Keratinocyte (primary cell): ENCODE results near the gene GNL3L. TPM values are rescaled to one million over a fixed set of nuclear protein-coding genes. Genes with fewer than 3 reads are reported as not detected.

Experiments
- DNase-seq: peaks from one replicate; pipeline ENCODE4 v3.0.0-alpha.2; 2011; ENCODE audit warnings: low read depth, missing footprints, low spot score
- FAIRE-seq: peaks from 2 replicates; lab custom pipeline; 2011; peaks lifted over from hg19 to GRCh38; lab: Jason Lieb, UNC
- H2AFZ ChIP-seq: 2 replicates; pipeline ENCODE4 v1.6.0; 2012; ENCODE audit warnings: low read length, control low read depth, inconsistent platforms; ENCODE audit not compliant: control insufficient read depth
- H3K27ac ChIP-seq: 2 replicates; pipeline ENCODE4 v1.5.1; 2011; ENCODE audit warnings: low read length; ENCODE audit not compliant: control insufficient read depth, insufficient read depth
- H3K27me3 ChIP-seq: 3 replicates; pipeline ENCODE4 v1.6.0; 2011; ENCODE audit warnings: low read length; ENCODE audit not compliant: control insufficient read depth, insufficient read depth; ENCODE audit errors: extremely low read depth
- H3K36me3 ChIP-seq, 2 experiments: 2 replicates in 1 of 2; 3 replicates in 1 of 2; pipeline ENCODE4 v1.5.1; 2011; ENCODE audit warnings: low read length in 2 of 2, mild to moderate bottlenecking in 1 of 2; ENCODE audit not compliant: control insufficient read depth in 2 of 2, insufficient read depth in 2 of 2; ENCODE audit errors: extremely low read depth in 1 of 2
- H3K4me1 ChIP-seq: 3 replicates; pipeline ENCODE4 v1.5.1; 2011; ENCODE audit warnings: low read length; ENCODE audit not compliant: control insufficient read depth, insufficient read depth; ENCODE audit errors: extremely low read depth
- H3K4me2 ChIP-seq: 3 replicates; pipeline ENCODE4 v1.6.0; 2011; ENCODE audit warnings: low read depth, low read length; ENCODE audit not compliant: control insufficient read depth, insufficient read depth; ENCODE audit errors: extremely low read depth
- H3K4me3 ChIP-seq, 3 experiments: fragments of 200-600 bp in 1 of 3; sonication (generic) in 1 of 3; 2 replicates in 2 of 3; 3 replicates in 1 of 3; pipeline ENCODE4 v1.5.1; 2011 to 2016; ENCODE audit warnings: low read length in 3 of 3, mild to moderate bottlenecking in 3 of 3, control low read depth in 2 of 3, inconsistent platforms in 1 of 3, low read depth in 1 of 3, mixed read lengths in 1 of 3, mixed run types in 1 of 3, moderate library complexity in 1 of 3; ENCODE audit not compliant: control insufficient read depth in 2 of 3, insufficient read depth in 2 of 3; ENCODE audit errors: extremely low read depth in 1 of 3
- H3K79me2 ChIP-seq: 2 replicates; pipeline ENCODE4 v1.6.0; 2012; ENCODE audit warnings: low read length; ENCODE audit not compliant: control insufficient read depth, insufficient read depth
- H3K9ac ChIP-seq: 3 replicates; pipeline ENCODE4 v1.6.0; 2011; ENCODE audit warnings: low read length; ENCODE audit not compliant: control insufficient read depth, insufficient read depth; ENCODE audit errors: extremely low read depth
- H3K9me1 ChIP-seq: 3 replicates; pipeline ENCODE4 v1.6.0; 2011; ENCODE audit warnings: low read length; ENCODE audit not compliant: control insufficient read depth, insufficient read depth; ENCODE audit errors: extremely low read depth
- H3K9me3 ChIP-seq: 2 replicates; pipeline ENCODE4 v1.5.1; 2012; ENCODE audit warnings: low read depth, low read length; ENCODE audit not compliant: control insufficient read depth
- H4K20me1 ChIP-seq: 3 replicates; pipeline ENCODE4 v1.6.0; 2011; ENCODE audit warnings: low read length; ENCODE audit not compliant: control insufficient read depth, insufficient read depth; ENCODE audit errors: extremely low read depth
- EZH2 ChIP-seq: IDR thresholded peaks from one replicate; pipeline ENCODE4 v1.6.1; 2012; ENCODE audit warnings: inconsistent platforms, mild to moderate bottlenecking, low read length, moderate library complexity
- dilution Hi-C: fragments of 300-500 bp; cut with MboI; formaldehyde crosslinking; loops from one replicate; pipeline ENCODE4 v1.7.0; 2020; ENCODE audit warnings: low sequenced_read_pairs; ENCODE audit not compliant: extremely low pct_ligation_motif_present
- polyA plus RNA-seq, 5 experiments: library from polyadenylated mRNA; depleted of rRNA in 3 of 5; stranded (reverse) in 3 of 5; stranded (forward) in 1 of 5; unstranded in 1 of 5; fragments of >200 nt; gene quantifications; 1 replicate in 1 of 5; 2 replicates in 3 of 5; 3 replicates in 1 of 5; pipeline versions ENCODE4 v1.2.1 to v1.2.3, GENCODE V29; 2011 to 2012; ENCODE audit warnings: missing spikeins in 2 of 5, low read depth in 1 of 5, low replicate concordance in 1 of 5
- TF ChIP-seq, protein P1 (sequence below), 3 experiments: IDR thresholded peaks in 1 of 3; conservative IDR thresholded peaks in 1 of 3; optimal IDR thresholded peaks in 1 of 3; 2 replicates in 2 of 3; 3 replicates in 1 of 3; pipeline versions ENCODE3 to v1.5.1; 2011; ENCODE audit warnings: low read length in 3 of 3, mild to moderate bottlenecking in 3 of 3, moderate library complexity in 2 of 3, control low read depth in 1 of 3, inconsistent platforms in 1 of 3; ENCODE audit not compliant: insufficient read depth in 2 of 3; ENCODE audit errors: extremely low read depth in 1 of 3

The GNL3L gene
- polyA plus RNA-seq, 1 donor (not counting 4 experiments of a cell fraction or from before 2014, with no cell fraction given): 15.7 TPM

GRCh38 chrX:54530357-54530900 lies 410 bp downstream of the GNL3L start:
- no peaks in the 10 kb centered on the region for H3K27me3 ChIP-seq
- peaks cover 8% of the 10 kb centered on the region for H3K4me1 ChIP-seq
- peak overlapping the region; percentile 85 for H3K9ac ChIP-seq
- no peaks in the 10 kb centered on the region for H3K9me1 ChIP-seq
- peak overlapping the region; percentile 74 for H2AFZ ChIP-seq
- peak overlapping the region; percentile 73 for H3K27ac ChIP-seq
- H3K79me2 ChIP-seq: peaks cover 35% of the 10 kb centered on the region
- H3K4me3 ChIP-seq: peak overlapping the region; percentile 66 to 77 (median 74)
- peak overlapping the region; percentile 82 for H3K4me2 ChIP-seq
- dilution Hi-C loops: no loop called here
- H3K9me3 ChIP-seq: no peaks in the 10 kb centered on the region
- no peak for TF ChIP-seq EZH2
- TF ChIP-seq, protein P1, sequence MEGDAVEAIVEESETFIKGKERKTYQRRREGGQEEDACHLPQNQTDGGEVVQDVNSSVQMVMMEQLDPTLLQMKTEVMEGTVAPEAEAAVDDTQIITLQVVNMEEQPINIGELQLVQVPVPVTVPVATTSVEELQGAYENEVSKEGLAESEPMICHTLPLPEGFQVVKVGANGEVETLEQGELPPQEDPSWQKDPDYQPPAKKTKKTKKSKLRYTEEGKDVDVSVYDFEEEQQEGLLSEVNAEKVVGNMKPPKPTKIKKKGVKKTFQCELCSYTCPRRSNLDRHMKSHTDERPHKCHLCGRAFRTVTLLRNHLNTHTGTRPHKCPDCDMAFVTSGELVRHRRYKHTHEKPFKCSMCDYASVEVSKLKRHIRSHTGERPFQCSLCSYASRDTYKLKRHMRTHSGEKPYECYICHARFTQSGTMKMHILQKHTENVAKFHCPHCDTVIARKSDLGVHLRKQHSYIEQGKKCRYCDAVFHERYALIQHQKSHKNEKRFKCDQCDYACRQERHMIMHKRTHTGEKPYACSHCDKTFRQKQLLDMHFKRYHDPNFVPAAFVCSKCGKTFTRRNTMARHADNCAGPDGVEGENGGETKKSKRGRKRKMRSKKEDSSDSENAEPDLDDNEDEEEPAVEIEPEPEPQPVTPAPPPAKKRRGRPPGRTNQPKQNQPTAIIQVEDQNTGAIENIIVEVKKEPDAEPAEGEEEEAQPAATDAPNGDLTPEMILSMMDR (optimal IDR thresholded peaks at IDR 0.05 in 1 of 3, IDR thresholded peaks at IDR 0.05 in 1 of 3, conservative IDR thresholded peaks at IDR 0.05 in 1 of 3; ENCODE audit: extremely low read depth in 1 of 3, insufficient read depth in 2 of 3, low read length in 3 of 3): no peak
- DNase-seq: no peak
- H3K36me3 ChIP-seq: peaks cover 0 to 1% of the 10 kb centered on the region in 2 experiments
- FAIRE-seq: no peak
- H4K20me1 ChIP-seq: no peaks in the 10 kb centered on the region

- FAIRE-seq (no peak), DNase-seq (no peak)
- dilution Hi-C loops: no loop called here
- TF ChIP-seq, protein P1 (optimal IDR thresholded peaks at IDR 0.05 in 1 of 3, IDR thresholded peaks at IDR 0.05 in 1 of 3, conservative IDR thresholded peaks at IDR 0.05 in 1 of 3; ENCODE audit: extremely low read depth in 1 of 3, insufficient read depth in 2 of 3, low read length in 3 of 3): no peak
- no peak for TF ChIP-seq EZH2
- Histone ChIP-seq H3K36me3 (peaks cover 4 to 6% of the 10 kb centered on the region in 2 experiments), H3K4me2 (no peak overlapping the region), H3K79me2 (peaks cover 41% of the 10 kb centered on the region), H2AFZ (no peak overlapping the region), H3K4me1 (peaks cover 6% of the 10 kb centered on the region), H3K27me3 (no peaks in the 10 kb centered on the region), H3K9me1 (no peaks in the 10 kb centered on the region), H3K4me3 (no peak overlapping the region), H3K9me3 (no peaks in the 10 kb centered on the region), H3K27ac (no peak overlapping the region), H3K9ac (no peak overlapping the region), H4K20me1 (no peaks in the 10 kb centered on the region)
Observed at GRCh38 chrX:54534271-54534670, 4.3 kb downstream of the GNL3L start.
